ENCODE results near the gene SCUBE3. TPM values are rescaled to one million over a fixed set of nuclear protein-coding genes. Genes with fewer than 3 reads are reported as not detected.
A peak's percentile ranks its signal among the peaks of the same experiment; 100 is the strongest.

SCUBE3 gene
- total and polyA plus RNA-seq, 9 of the 15 experiments (the other 6 are each of a cell fraction or from before 2014, with no cell fraction given): 0.01 to 0.11 TPM; not detected in 7

DNA sequence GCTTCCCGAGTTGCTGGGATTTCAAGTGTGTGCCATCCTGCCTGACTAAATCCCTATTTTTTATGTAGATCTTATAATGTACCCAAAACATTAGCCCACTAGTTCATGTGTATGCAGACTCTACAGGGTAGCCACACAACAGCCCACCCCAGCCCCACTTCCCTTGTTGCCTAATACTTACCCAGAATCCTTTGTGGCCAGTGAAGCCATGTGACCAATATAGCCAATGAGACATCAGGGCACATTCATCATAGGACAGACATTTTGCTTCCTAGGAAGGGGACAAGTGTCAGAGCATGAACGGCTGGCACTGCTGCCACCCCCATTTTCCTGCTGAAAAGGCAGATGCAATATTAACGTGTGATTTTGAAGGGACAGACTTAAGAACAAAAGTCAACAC is 36.6 kb upstream of the SCUBE3 start (continued):
- TF ChIP-seq, protein P1, sequence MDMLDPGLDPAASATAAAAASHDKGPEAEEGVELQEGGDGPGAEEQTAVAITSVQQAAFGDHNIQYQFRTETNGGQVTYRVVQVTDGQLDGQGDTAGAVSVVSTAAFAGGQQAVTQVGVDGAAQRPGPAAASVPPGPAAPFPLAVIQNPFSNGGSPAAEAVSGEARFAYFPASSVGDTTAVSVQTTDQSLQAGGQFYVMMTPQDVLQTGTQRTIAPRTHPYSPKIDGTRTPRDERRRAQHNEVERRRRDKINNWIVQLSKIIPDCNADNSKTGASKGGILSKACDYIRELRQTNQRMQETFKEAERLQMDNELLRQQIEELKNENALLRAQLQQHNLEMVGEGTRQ (CRISPR knock-in tag; IDR thresholded peaks at IDR 0.05): peak; percentile 95
- TF ChIP-seq CC2D1A (IDR thresholded peaks at IDR 0.05) (no peak), ZNF316 (IDR thresholded peaks at IDR 0.05) (no peak), SP1 (CRISPR knock-in tag; IDR thresholded peaks at IDR 0.05) (no peak), MEF2A (IDR thresholded peaks at IDR 0.05; ENCODE audit: control insufficient read depth, low read depth, low read length) (no peak), EGR1 (conservative IDR thresholded peaks at IDR 0.05) (no peak), YBX1 (IDR thresholded peaks at IDR 0.05) (no peak), PHTF2 (CRISPR knock-in tag; IDR thresholded peaks at IDR 0.05) (no peak), ZNF217 (CRISPR knock-in tag; IDR thresholded peaks at IDR 0.05) (no peak), PRPF4 (IDR thresholded peaks at IDR 0.05; ENCODE audit: insufficient read depth, low read depth, low read length, poor library complexity, severe bottlenecking) (no peak), SIX5 (IDR thresholded peaks at IDR 0.05; ENCODE audit: borderline replicate concordance in 1 of 2, insufficient read depth in 1 of 2, low read depth in 1 of 2, low read length in 2 of 2) (no peak), FOS (IDR thresholded peaks at IDR 0.05; ENCODE audit: extremely low read depth, insufficient read length) (no peak), IFI16 (CRISPR knock-in tag; IDR thresholded peaks at IDR 0.05) (no peak), ZNF12 (CRISPR knock-in tag; IDR thresholded peaks at IDR 0.05) (no peak), PYGO2 (tag; IDR thresholded peaks at IDR 0.05) (0 out of 2 replicates have a peak, but pooled peaks have one; percentile 36)
- TF ChIP-seq, protein P2, sequence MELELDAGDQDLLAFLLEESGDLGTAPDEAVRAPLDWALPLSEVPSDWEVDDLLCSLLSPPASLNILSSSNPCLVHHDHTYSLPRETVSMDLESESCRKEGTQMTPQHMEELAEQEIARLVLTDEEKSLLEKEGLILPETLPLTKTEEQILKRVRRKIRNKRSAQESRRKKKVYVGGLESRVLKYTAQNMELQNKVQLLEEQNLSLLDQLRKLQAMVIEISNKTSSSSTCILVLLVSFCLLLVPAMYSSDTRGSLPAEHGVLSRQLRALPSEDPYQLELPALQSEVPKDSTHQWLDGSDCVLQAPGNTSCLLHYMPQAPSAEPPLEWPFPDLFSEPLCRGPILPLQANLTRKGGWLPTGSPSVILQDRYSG (tag; conservative IDR thresholded peaks at IDR 0.05; ENCODE audit: low read depth): no peak
- TF ChIP-seq, protein P3, sequence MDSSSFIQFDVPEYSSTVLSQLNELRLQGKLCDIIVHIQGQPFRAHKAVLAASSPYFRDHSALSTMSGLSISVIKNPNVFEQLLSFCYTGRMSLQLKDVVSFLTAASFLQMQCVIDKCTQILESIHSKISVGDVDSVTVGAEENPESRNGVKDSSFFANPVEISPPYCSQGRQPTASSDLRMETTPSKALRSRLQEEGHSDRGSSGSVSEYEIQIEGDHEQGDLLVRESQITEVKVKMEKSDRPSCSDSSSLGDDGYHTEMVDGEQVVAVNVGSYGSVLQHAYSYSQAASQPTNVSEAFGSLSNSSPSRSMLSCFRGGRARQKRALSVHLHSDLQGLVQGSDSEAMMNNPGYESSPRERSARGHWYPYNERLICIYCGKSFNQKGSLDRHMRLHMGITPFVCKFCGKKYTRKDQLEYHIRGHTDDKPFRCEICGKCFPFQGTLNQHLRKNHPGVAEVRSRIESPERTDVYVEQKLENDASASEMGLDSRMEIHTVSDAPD (CRISPR knock-in tag; IDR thresholded peaks at IDR 0.05): no peak
- TF ChIP-seq, protein P4, sequence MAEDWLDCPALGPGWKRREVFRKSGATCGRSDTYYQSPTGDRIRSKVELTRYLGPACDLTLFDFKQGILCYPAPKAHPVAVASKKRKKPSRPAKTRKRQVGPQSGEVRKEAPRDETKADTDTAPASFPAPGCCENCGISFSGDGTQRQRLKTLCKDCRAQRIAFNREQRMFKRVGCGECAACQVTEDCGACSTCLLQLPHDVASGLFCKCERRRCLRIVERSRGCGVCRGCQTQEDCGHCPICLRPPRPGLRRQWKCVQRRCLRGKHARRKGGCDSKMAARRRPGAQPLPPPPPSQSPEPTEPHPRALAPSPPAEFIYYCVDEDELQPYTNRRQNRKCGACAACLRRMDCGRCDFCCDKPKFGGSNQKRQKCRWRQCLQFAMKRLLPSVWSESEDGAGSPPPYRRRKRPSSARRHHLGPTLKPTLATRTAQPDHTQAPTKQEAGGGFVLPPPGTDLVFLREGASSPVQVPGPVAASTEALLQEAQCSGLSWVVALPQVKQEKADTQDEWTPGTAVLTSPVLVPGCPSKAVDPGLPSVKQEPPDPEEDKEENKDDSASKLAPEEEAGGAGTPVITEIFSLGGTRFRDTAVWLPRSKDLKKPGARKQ (CRISPR knock-in tag; IDR thresholded peaks at IDR 0.05): no peak
- TF ChIP-seq, protein P5, sequence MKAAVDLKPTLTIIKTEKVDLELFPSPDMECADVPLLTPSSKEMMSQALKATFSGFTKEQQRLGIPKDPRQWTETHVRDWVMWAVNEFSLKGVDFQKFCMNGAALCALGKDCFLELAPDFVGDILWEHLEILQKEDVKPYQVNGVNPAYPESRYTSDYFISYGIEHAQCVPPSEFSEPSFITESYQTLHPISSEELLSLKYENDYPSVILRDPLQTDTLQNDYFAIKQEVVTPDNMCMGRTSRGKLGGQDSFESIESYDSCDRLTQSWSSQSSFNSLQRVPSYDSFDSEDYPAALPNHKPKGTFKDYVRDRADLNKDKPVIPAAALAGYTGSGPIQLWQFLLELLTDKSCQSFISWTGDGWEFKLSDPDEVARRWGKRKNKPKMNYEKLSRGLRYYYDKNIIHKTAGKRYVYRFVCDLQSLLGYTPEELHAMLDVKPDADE (conservative IDR thresholded peaks at IDR 0.05; ENCODE audit: control insufficient read depth, low read depth, low read length): no peak
